HG03025 (cell line): ENCODE results near the gene ACKR3.

Source experiments
- ATAC-seq: cut with Tn5 transposase; IDR thresholded peaks from one replicate; pipeline ENCODE4 v1.9.1; 2021; ENCODE audit warnings: mild to moderate bottlenecking, moderate library complexity; ENCODE audit not compliant: unreplicated experiment, low FRiP score

The ACKR3 gene

GRCh38 chr2:236604575-236605344 is 35.1 kb downstream of the ACKR3 start:
- no peak for ATAC-seq

GRCh38 chr2:236605345-236605734 is 35.7 kb downstream of the ACKR3 start:
- no peak for ATAC-seq

GRCh38 chr2:236606023-236606422 is 36.4 kb downstream of the ACKR3 start:
- no peak for ATAC-seq

GRCh38 chr2:236607471-236608187 is 38.0 kb downstream of the ACKR3 start:
- ATAC-seq: no peak

GRCh38 chr2:236608188-236608525 is 38.5 kb downstream of the ACKR3 start:
- no peak for ATAC-seq

GRCh38 chr2:236608710-236609109 is 39.1 kb downstream of the ACKR3 start:
- ATAC-seq: no peak

- ATAC-seq: no peak
Measured at GRCh38 chr2:236610991-236611821, 41.6 kb downstream of the ACKR3 start.

GRCh38 chr2:236612737-236613136 is 43.1 kb downstream of the ACKR3 start:
- ATAC-seq: no peak

GRCh38 chr2:236613612-236614011 is 44.0 kb downstream of the ACKR3 start:
- no peak for ATAC-seq

- no peak for ATAC-seq
Measured at GRCh38 chr2:236614551-236614950, 44.9 kb downstream of the ACKR3 start.

- no peak for ATAC-seq
Measured at GRCh38 chr2:236616031-236616430, 46.4 kb downstream of the ACKR3 start.

GRCh38 chr2:236616624-236617023 is 47.0 kb downstream of the ACKR3 start:
- no peak for ATAC-seq

- ATAC-seq: no peak
Measured at GRCh38 chr2:236617221-236617737, 47.7 kb downstream of the ACKR3 start.

- ATAC-seq: no peak
Measured at GRCh38 chr2:236617796-236618195, 48.2 kb downstream of the ACKR3 start.

- ATAC-seq: peak; percentile 60
Measured at GRCh38 chr2:236618370-236618769, 48.7 kb downstream of the ACKR3 start.

GRCh38 chr2:236619910-236620612 is 50.4 kb downstream of the ACKR3 start:
- no peak for ATAC-seq

GRCh38 chr2:236621786-236622185 is 52.2 kb downstream of the ACKR3 start:
- no peak for ATAC-seq

- ATAC-seq: no peak
Measured at GRCh38 chr2:236622201-236622600, 52.6 kb downstream of the ACKR3 start.

GRCh38 chr2:236622660-236623059 is 53.0 kb downstream of the ACKR3 start:
- ATAC-seq: no peak

- ATAC-seq: no peak
Measured at GRCh38 chr2:236623816-236624215, 54.2 kb downstream of the ACKR3 start.
